PC-9 (cell line): ENCODE data around the gene AMMECR1. TPM values are rescaled to one million over a fixed set of nuclear protein-coding genes. Genes with fewer than 3 reads are reported as not detected.
"Not testable (repeated sequence)": the region's sequence is repeated elsewhere in the genome, so short reads cannot be mapped to it uniquely, and the experiment has no call there.

Source experiments
- BruUV-seq: library from RNA; stranded (reverse); fragments of 400-500 nt; replicated peaks from 2 replicates; lab custom pipeline; 2021; lab: Mats Ljungman, UMichigan
- CTCF ChIA-PET: fragments of 300-600 bp; sonication (Branson Sonifier 250); formaldehyde crosslinking; loops from one replicate; lab custom pipeline; 2022; ENCODE audit warnings: antibody characterized with exemption; lab: Charles Lee
- POLR2A ChIA-PET: fragments of 300-600 bp; sonication (Branson Sonifier 250); formaldehyde crosslinking; loops from one replicate; lab custom pipeline; 2022; ENCODE audit warnings: antibody characterized with exemption; ENCODE audit not compliant: unreplicated experiment; lab: Charles Lee
- DNase-seq, 2 experiments: peaks; one replicate each; pipeline versions ENCODE4 v3.0.0 to v3.0.0-alpha.2; 2015 to 2022; ENCODE audit warnings: mixed read lengths in 1 of 2
- H2AFZ ChIP-seq: fragments of 200-600 bp; sonication (generic); 2 replicates; pipeline ENCODE4 v1.8.1; 2017; ENCODE audit warnings: antibody characterized with exemption
- H3F3A ChIP-seq: fragments of 200-600 bp; sonication (generic); 2 replicates; pipeline ENCODE4 v1.8.1; 2017; ENCODE audit warnings: antibody characterized with exemption, mild to moderate bottlenecking, low read depth; ENCODE audit not compliant: insufficient read depth
- H3K27ac ChIP-seq: fragments of 200-600 bp; sonication (generic); 2 replicates; pipeline ENCODE4 v1.6.1; 2016; ENCODE audit warnings: mixed run types
- H3K27me3 ChIP-seq: fragments of 200-600 bp; sonication (generic); 2 replicates; pipeline ENCODE4 v1.6.1; 2016; ENCODE audit warnings: low read depth, mixed run types; ENCODE audit not compliant: insufficient read depth
- H3K36me3 ChIP-seq: fragments of 200-600 bp; sonication (generic); 2 replicates; pipeline ENCODE4 v1.6.1; 2016; ENCODE audit warnings: low read depth, mixed run types
- H3K4me1 ChIP-seq: fragments of 200-600 bp; sonication (generic); replicated peaks from 2 replicates; pipeline ENCODE4 v1.6.1; 2016; ENCODE audit warnings: mixed run types; ENCODE audit not compliant: insufficient read depth
- H3K4me2 ChIP-seq: fragments of 200-600 bp; sonication (generic); 2 replicates; pipeline ENCODE4 v1.6.1; 2017; ENCODE audit warnings: mixed run types
- H3K4me3 ChIP-seq: fragments of 200-600 bp; sonication (generic); 2 replicates; pipeline ENCODE4 v1.6.1; 2016; ENCODE audit warnings: mixed run types
- H3K79me2 ChIP-seq: fragments of 200-600 bp; sonication (generic); 2 replicates; pipeline ENCODE4 v1.6.1; 2017; ENCODE audit warnings: low read depth, mixed run types
- H3K9me2 ChIP-seq: fragments of 200-600 bp; sonication (generic); 2 replicates; pipeline ENCODE4 v1.8.1; 2017; ENCODE audit warnings: mild to moderate bottlenecking; ENCODE audit not compliant: insufficient read depth
- H3K9me3 ChIP-seq: fragments of 200-600 bp; sonication (generic); 2 replicates; pipeline ENCODE4 v1.8.1; 2016; ENCODE audit warnings: low read depth; ENCODE audit not compliant: insufficient read depth
- H4K20me1 ChIP-seq: fragments of 200-600 bp; sonication (generic); 2 replicates; pipeline ENCODE4 v1.8.1; 2017; ENCODE audit not compliant: insufficient read depth
- EZH2 ChIP-seq: fragments of 200-600 bp; sonication (generic); IDR thresholded peaks from 2 replicates; pipeline ENCODE4 v1.8.0; 2017; ENCODE audit warnings: antibody characterized with exemption, low read depth
- intact Hi-C: fragments of 100-400 bp; cut with micrococcal nuclease; formaldehyde crosslinking; loops from one replicate; pipeline ENCODE4 v1.10.0; 2022; ENCODE audit not compliant: unreplicated experiment
- total RNA-seq: library from RNA; stranded (reverse); gene quantifications from 2 replicates; pipeline ENCODE4 v1.2.3, GENCODE V29; 2021
- TF ChIP-seq, protein P1 (sequence below): fragments of 200-600 bp; sonication (generic); conservative IDR thresholded peaks from 2 replicates; pipeline ENCODE4 v1.6.1; 2017; ENCODE audit warnings: mixed run types, antibody characterized with exemption, mild to moderate bottlenecking, moderate library complexity

AMMECR1 gene
- total RNA-seq, 1 experiment from 2014 or later = 35.4 TPM

DNA sequence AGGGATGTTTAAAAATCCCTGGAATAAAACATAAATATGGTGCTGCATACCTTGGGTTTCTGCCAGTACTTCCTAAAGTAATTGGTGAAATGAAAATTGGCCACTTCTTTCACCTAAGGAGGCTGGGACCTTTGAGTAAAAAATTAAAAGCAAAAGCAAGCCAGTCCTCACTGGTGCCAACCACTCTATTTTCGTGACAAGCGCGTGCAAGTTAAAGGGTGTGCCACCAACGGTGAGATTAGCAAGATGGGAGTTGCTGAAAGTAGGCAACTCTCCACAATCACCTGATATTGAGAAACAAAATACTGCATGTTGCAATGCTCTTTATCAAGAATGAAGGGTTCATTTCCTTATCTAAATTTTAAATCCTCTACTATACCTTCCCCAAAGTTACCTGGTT is 21.1 kb upstream of the AMMECR1 start:
- Histone ChIP-seq H3K27ac (no peak overlapping the region), H2AFZ (no peak overlapping the region), H3K9me2 (no peaks in the 10 kb centered on the region), H3K36me3 (no peaks in the 10 kb centered on the region), H3K4me3 (no peak overlapping the region), H3K79me2 (no peaks in the 10 kb centered on the region), H3F3A (no peaks in the 10 kb centered on the region), H3K27me3 (no peaks in the 10 kb centered on the region), H3K4me2 (no peak overlapping the region), H4K20me1 (no peaks in the 10 kb centered on the region), H3K4me1 (peaks cover 18% of the 10 kb centered on the region), H3K9me3 (0 out of 2 replicates have a peak, but pooled peaks cover 3% of the 10 kb centered on the region)
- no peak for DNase-seq
- ChIA-PET POLR2A (no interaction called here), CTCF (no interaction called here)
- TF ChIP-seq, protein P1, sequence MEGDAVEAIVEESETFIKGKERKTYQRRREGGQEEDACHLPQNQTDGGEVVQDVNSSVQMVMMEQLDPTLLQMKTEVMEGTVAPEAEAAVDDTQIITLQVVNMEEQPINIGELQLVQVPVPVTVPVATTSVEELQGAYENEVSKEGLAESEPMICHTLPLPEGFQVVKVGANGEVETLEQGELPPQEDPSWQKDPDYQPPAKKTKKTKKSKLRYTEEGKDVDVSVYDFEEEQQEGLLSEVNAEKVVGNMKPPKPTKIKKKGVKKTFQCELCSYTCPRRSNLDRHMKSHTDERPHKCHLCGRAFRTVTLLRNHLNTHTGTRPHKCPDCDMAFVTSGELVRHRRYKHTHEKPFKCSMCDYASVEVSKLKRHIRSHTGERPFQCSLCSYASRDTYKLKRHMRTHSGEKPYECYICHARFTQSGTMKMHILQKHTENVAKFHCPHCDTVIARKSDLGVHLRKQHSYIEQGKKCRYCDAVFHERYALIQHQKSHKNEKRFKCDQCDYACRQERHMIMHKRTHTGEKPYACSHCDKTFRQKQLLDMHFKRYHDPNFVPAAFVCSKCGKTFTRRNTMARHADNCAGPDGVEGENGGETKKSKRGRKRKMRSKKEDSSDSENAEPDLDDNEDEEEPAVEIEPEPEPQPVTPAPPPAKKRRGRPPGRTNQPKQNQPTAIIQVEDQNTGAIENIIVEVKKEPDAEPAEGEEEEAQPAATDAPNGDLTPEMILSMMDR = no peak
- TF ChIP-seq EZH2 = no peak
- no TSS peak for BruUV-seq
- intact Hi-C loops = no loop called here

DNA sequence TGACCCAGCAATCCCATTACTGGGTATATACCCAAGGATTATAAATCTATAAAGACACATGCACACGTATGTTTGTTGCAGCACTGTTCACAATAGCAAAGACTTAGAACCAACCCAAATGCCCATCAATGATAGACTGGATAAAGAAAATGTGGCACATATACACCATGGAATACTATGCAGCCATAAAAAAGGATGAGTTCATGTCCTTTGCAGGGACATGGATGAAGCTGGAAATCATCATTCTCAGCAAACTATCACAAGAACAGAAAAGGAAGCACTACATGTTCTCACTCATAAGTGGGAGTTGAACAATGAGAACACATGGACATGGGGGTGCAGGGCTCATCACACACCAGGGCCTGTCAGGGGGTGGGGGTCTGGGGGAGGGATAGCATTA is 15.6 kb upstream of the AMMECR1 start:
- POLR2A ChIA-PET, CTCF ChIA-PET: not testable (repeated sequence)

DNA sequence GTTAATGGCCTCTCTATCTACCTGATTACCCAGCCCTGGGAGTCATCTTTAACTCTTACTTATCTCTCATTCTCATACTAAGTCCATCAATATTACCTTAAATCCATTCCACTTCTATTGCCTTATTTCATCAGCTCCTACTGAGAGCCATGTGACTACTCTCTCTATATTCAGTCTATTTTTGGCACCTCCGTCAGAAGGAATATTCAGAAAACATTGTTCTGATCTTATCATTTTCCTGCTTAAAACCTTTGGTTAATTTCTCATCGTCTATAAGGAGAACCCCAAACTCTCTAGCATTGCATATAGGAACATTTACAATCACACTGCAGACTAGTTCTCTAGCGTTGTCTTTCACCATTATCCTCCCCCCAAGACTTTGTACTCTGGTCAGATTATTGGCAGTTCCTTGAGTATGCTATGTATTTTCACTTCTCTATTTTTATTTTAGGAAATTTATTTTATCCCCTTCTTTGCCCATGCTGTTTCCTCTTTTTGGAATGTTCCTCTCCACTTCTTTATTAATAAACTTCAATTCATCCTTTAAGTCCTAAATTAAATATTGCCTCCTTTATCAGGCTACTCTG is 13.7 kb upstream of the AMMECR1 start:
- Histone ChIP-seq H3K79me2 (no peaks in the 10 kb centered on the region), H3K9me3 (no peaks in the 10 kb centered on the region), H2AFZ (no peak overlapping the region), H4K20me1 (no peaks in the 10 kb centered on the region), H3K36me3 (no peaks in the 10 kb centered on the region), H3K4me2 (no peak overlapping the region), H3K4me3 (no peak overlapping the region), H3K27me3 (no peaks in the 10 kb centered on the region), H3K9me2 (no peaks in the 10 kb centered on the region), H3F3A (no peaks in the 10 kb centered on the region), H3K27ac (no peak overlapping the region), H3K4me1 (no peaks in the 10 kb centered on the region)
- no peak for DNase-seq
- intact Hi-C loops = no loop called here
- no peak for TF ChIP-seq EZH2
- TF ChIP-seq, protein P1 = no peak
- BruUV-seq = no TSS peak
- ChIA-PET CTCF (no interaction called here), POLR2A (no interaction called here)

More for the DNA sequence above, 15.6 kb upstream of the AMMECR1 start:
- H3K27me3 ChIP-seq, DNase-seq, H2AFZ ChIP-seq, H3K9me3 ChIP-seq, H3K79me2 ChIP-seq, H4K20me1 ChIP-seq, H3K4me3 ChIP-seq, H3K27ac ChIP-seq, intact Hi-C loops, H3K36me3 ChIP-seq, H3K9me2 ChIP-seq, H3F3A ChIP-seq, H3K4me1 ChIP-seq, H3K4me2 ChIP-seq, BruUV-seq: not testable (repeated sequence)

GRCh38 chrX:110328613-110329012 is 10.7 kb upstream of the AMMECR1 start:
- CTCF ChIA-PET = not testable (repeated sequence)

More at GRCh38 chrX:110328613-110329012, 10.7 kb upstream of the AMMECR1 start:
- H3F3A ChIP-seq, H3K79me2 ChIP-seq, H2AFZ ChIP-seq, H3K9me3 ChIP-seq, intact Hi-C loops, H3K27ac ChIP-seq, H3K36me3 ChIP-seq, H3K9me2 ChIP-seq, H3K27me3 ChIP-seq, H3K4me1 ChIP-seq, H3K4me2 ChIP-seq, H3K4me3 ChIP-seq, DNase-seq, POLR2A ChIA-PET, H4K20me1 ChIP-seq, BruUV-seq: not testable (repeated sequence)
